B cell (primary cell): ENCODE data around the gene CSTA. TPM values are rescaled to one million over a fixed set of nuclear protein-coding genes. Genes with fewer than 3 reads are reported as not detected.

Source experiments
- ATAC-seq: fragments of 200-7000 bp; cut with Tn5 transposase; one replicate; pipeline ENCODE4 v1.10.0; 2021; ENCODE audit warnings: low read depth, mild to moderate bottlenecking, moderate number of reproducible peaks, moderate library complexity
- CTCF ChIA-PET: fragments of 350-600 bp; sonication (Branson Sonifier 250); formaldehyde crosslinking; loops from one replicate; lab custom pipeline; 2021; ENCODE audit warnings: antibody characterized with exemption, inconsistent platforms; lab: Charles Lee
- POLR2A ChIA-PET: fragments of 350-600 bp; sonication (Branson Sonifier 250); formaldehyde crosslinking; loops from one replicate; lab custom pipeline; 2021; ENCODE audit warnings: antibody characterized with exemption; lab: Charles Lee
- DNase-seq: peaks from one replicate; pipeline ENCODE4 v3.0.0; 2013
- H2AFZ ChIP-seq: 2 replicates; pipeline ENCODE4 v1.6.1; 2012; ENCODE audit warnings: mild to moderate bottlenecking, low read depth, low read length; ENCODE audit not compliant: insufficient read depth, poor library complexity, severe bottlenecking
- H3K27ac ChIP-seq, 2 donors: 1 replicate in 1 of 2; 2 replicates in 1 of 2; pipeline ENCODE4 v1.5.1; 2012 to 2013; ENCODE audit warnings: low read length in 2 of 2, mild to moderate bottlenecking in 2 of 2, moderate library complexity in 1 of 2
- H3K27me3 ChIP-seq, 4 experiments: fragments of 200-600 bp in 1 of 4; sonication (generic) in 1 of 4; replicated peaks in 1 of 4; 1 replicate in 2 of 4; 2 replicates in 2 of 4; pipeline versions ENCODE4 v1.6.1 to v1.7.0; 2013 to 2016; ENCODE audit warnings: low read length in 3 of 4, mild to moderate bottlenecking in 2 of 4, mixed read lengths in 1 of 4, moderate library complexity in 1 of 4; ENCODE audit not compliant: insufficient read depth in 4 of 4, control insufficient read depth in 3 of 4; ENCODE audit errors: control extremely low read depth in 1 of 4
- H3K36me3 ChIP-seq, 2 experiments: replicated peaks in 1 of 2; 1 replicate in 1 of 2; 2 replicates in 1 of 2; pipeline versions ENCODE4 v1.6.1 to v1.7.1; 2013; ENCODE audit warnings: low read length in 1 of 2; ENCODE audit not compliant: insufficient read depth in 2 of 2, control insufficient read depth in 1 of 2; ENCODE audit errors: control extremely low read depth in 1 of 2, extremely low read depth in 1 of 2
- H3K4me1 ChIP-seq, 2 donors: fragments of 200-600 bp in 1 of 2; sonication (generic) in 1 of 2; 1 replicate in 1 of 2; 2 replicates in 1 of 2; pipeline versions ENCODE4 v1.5.1 to v1.6.1; 2013 to 2017; ENCODE audit warnings: low read length in 2 of 2; ENCODE audit not compliant: control insufficient read depth in 2 of 2, insufficient read depth in 2 of 2
- H3K4me2 ChIP-seq: replicated peaks from 2 replicates; pipeline ENCODE3; 2012; ENCODE audit warnings: mild to moderate bottlenecking, low read depth, low read length; ENCODE audit not compliant: poor library complexity, severe bottlenecking
- H3K4me3 ChIP-seq, 5 experiments: fragments of 200-600 bp in 1 of 5; sonication (generic) in 1 of 5; 1 replicate in 3 of 5; 2 replicates in 2 of 5; pipeline versions ENCODE4 v1.5.1 to v1.7.0; 2011 to 2016; ENCODE audit warnings: low read length in 4 of 5, mild to moderate bottlenecking in 4 of 5, low read depth in 2 of 5, control low read depth in 1 of 5, moderate library complexity in 1 of 5; ENCODE audit not compliant: insufficient read depth in 1 of 5; ENCODE audit errors: control extremely low read depth in 1 of 5, extremely low read depth in 1 of 5
- H3K79me2 ChIP-seq: fragments of 200-600 bp; sonication (generic); one replicate; pipeline ENCODE4 v1.6.0; 2016; ENCODE audit warnings: low read length; ENCODE audit not compliant: control insufficient read depth, insufficient read depth
- H3K9ac ChIP-seq: fragments of 200-600 bp; sonication (generic); 2 replicates; pipeline ENCODE4 v1.6.1; 2017; ENCODE audit warnings: mild to moderate bottlenecking, low read length, moderate library complexity
- H3K9me3 ChIP-seq, 3 donors: one replicate each; pipeline versions ENCODE4 v1.6.1 to v1.7.1; 2013; ENCODE audit warnings: low read length in 2 of 3; ENCODE audit not compliant: control insufficient read depth in 2 of 3, insufficient read depth in 1 of 3; ENCODE audit errors: control extremely low read depth in 1 of 3
- H4K20me1 ChIP-seq: 2 replicates; pipeline ENCODE4 v1.6.0; 2012; ENCODE audit warnings: mild to moderate bottlenecking, low read length; ENCODE audit not compliant: insufficient read depth, control insufficient read depth, poor library complexity, severe bottlenecking
- H3K27ac Mint-ChIP-seq: one replicate; pipeline ENCODE4 v1.8.0; 2021; ENCODE audit warnings: mixed read lengths
- H3K27me3 Mint-ChIP-seq: one replicate; pipeline ENCODE4 v1.8.0; 2021; ENCODE audit warnings: mixed read lengths
- H3K4me1 Mint-ChIP-seq: one replicate; pipeline ENCODE4 v1.8.0; 2021; ENCODE audit warnings: mixed read lengths
- H3K4me3 Mint-ChIP-seq: one replicate; pipeline ENCODE4 v1.8.0; 2021; ENCODE audit warnings: mixed read lengths
- H3K9me3 Mint-ChIP-seq: one replicate; pipeline ENCODE4 v1.8.0; 2022; ENCODE audit warnings: mixed read lengths; ENCODE audit not compliant: insufficient read depth
- CTCF ChIP-seq: fragments of 200-600 bp; IDR thresholded peaks from one replicate; pipeline ENCODE4 v1.8.0; 2022; ENCODE audit warnings: antibody characterized with exemption, mild to moderate bottlenecking
- EZH2 ChIP-seq: IDR thresholded peaks from 2 replicates; pipeline ENCODE4 v1.6.1; 2012; ENCODE audit warnings: borderline replicate concordance, low read depth, mild to moderate bottlenecking, moderate library complexity, low read length; ENCODE audit not compliant: insufficient read depth, poor library complexity, severe bottlenecking
- WGBS: methylation state at CpG from one replicate; pipeline ENCODE4 v1.1.5; 2013; ENCODE audit warnings: missing lambda C conversion rate; ENCODE audit not compliant: insufficient coverage; 5-methylcytosine and 5-hydroxymethylcytosine counted together
- intact Hi-C: fragments of 100-400 bp; cut with micrococcal nuclease; formaldehyde crosslinking; loops from one replicate; pipeline ENCODE4 v1.10.0; 2022
- polyA plus RNA-seq: library from polyadenylated mRNA; depleted of rRNA; stranded (reverse); fragments of >200 nt; gene quantifications from 2 replicates; pipeline ENCODE4 v1.2.3, GENCODE V29; 2012
- total RNA-seq, 2 donors: library from RNA; stranded (reverse); fragments of 120-200 nt in 1 of 2; gene quantifications; 1 replicate in 1 of 2; 2 replicates in 1 of 2; pipeline versions ENCODE4 v1.2.3 to v1.2.4, GENCODE V29; 2013 to 2022

Gene CSTA
- total and polyA plus RNA-seq, 2 donors (not counting 1 experiment from before 2014, with no cell fraction given), result 1.3 TPM; not detected in 1

GRCh38 chr3:122362026-122362425 is 37.0 kb downstream of the CSTA start:
- Histone ChIP-seq H4K20me1 (no peaks in the 10 kb centered on the region), H3K79me2 (no peaks in the 10 kb centered on the region), H3K27ac (no peak overlapping the region), H3K4me2 (no peak overlapping the region), H3K27me3 (no peaks in the 10 kb centered on the region), H3K4me3 (no peak overlapping the region), H3K4me1 (no peaks in the 10 kb centered on the region), H2AFZ (no peak overlapping the region), H3K36me3 (peaks cover 0 to 25% of the 10 kb centered on the region in 2 experiments), H3K9me3 (no peaks in the 10 kb centered on the region), H3K9ac (no peak overlapping the region)
- WGBS, result 100% methylated on average over 1 of the region's 2 CpGs
- ATAC-seq (no peak), DNase-seq (no peak)
- CTCF ChIA-PET, result interaction anchor here (1.1 kb wide), 1 partner anchor 9 kb away, joined by 3 read pairs; no protein-coding TSS in a partner anchor
- POLR2A ChIA-PET, result no interaction called here
- H3K4me1 Mint-ChIP-seq, result no peaks in the 10 kb centered on the region
- H3K9me3 Mint-ChIP-seq, result no peaks in the 10 kb centered on the region
- intact Hi-C loops, result no loop called here
- H3K27ac Mint-ChIP-seq, result no peak overlapping the region
- H3K4me3 Mint-ChIP-seq, result no peak overlapping the region
- TF ChIP-seq EZH2 (no peak), CTCF (no peak)
- no peaks in the 10 kb centered on the region for H3K27me3 Mint-ChIP-seq

- Histone ChIP-seq H3K4me3 (no peak overlapping the region), H3K4me2 (no peak overlapping the region), H3K9me3 (no peaks in the 10 kb centered on the region), H4K20me1 (no peaks in the 10 kb centered on the region), H3K27me3 (no peaks in the 10 kb centered on the region), H3K27ac (no peak overlapping the region), H3K4me1 (no peaks in the 10 kb centered on the region), H3K36me3 (peaks cover 0 to 40% of the 10 kb centered on the region in 2 experiments), H2AFZ (no peak overlapping the region), H3K9ac (no peak overlapping the region), H3K79me2 (no peaks in the 10 kb centered on the region)
- no peaks in the 10 kb centered on the region for H3K4me1 Mint-ChIP-seq
- WGBS, result no CpG with 5 or more reads among the region's 2 CpGs
- ChIA-PET POLR2A (interaction anchor here (0.6 kb wide), 1 partner anchor 22 kb away, joined by 5 read pairs; no protein-coding TSS in a partner anchor), CTCF (interaction anchor here (1.8 kb wide), 1 partner anchor 10 kb away, joined by 3 read pairs; no protein-coding TSS in a partner anchor)
- H3K27me3 Mint-ChIP-seq, result no peaks in the 10 kb centered on the region
- TF ChIP-seq CTCF (no peak), EZH2 (no peak)
- DNase-seq, result no peak
- no peak for ATAC-seq
- H3K4me3 Mint-ChIP-seq, result no peak overlapping the region
- intact Hi-C loops, result no loop called here
- H3K9me3 Mint-ChIP-seq, result no peaks in the 10 kb centered on the region
- H3K27ac Mint-ChIP-seq, result no peak overlapping the region
Observed at GRCh38 chr3:122364490-122364889, 39.4 kb downstream of the CSTA start.
